Measurements from ENCODE around the gene PLEKHG4B.
"Not testable (repeated sequence)": the region's sequence is repeated elsewhere in the genome, so short reads cannot be mapped to it uniquely, and the experiment has no call there.

PLEKHG4B gene

DNA sequence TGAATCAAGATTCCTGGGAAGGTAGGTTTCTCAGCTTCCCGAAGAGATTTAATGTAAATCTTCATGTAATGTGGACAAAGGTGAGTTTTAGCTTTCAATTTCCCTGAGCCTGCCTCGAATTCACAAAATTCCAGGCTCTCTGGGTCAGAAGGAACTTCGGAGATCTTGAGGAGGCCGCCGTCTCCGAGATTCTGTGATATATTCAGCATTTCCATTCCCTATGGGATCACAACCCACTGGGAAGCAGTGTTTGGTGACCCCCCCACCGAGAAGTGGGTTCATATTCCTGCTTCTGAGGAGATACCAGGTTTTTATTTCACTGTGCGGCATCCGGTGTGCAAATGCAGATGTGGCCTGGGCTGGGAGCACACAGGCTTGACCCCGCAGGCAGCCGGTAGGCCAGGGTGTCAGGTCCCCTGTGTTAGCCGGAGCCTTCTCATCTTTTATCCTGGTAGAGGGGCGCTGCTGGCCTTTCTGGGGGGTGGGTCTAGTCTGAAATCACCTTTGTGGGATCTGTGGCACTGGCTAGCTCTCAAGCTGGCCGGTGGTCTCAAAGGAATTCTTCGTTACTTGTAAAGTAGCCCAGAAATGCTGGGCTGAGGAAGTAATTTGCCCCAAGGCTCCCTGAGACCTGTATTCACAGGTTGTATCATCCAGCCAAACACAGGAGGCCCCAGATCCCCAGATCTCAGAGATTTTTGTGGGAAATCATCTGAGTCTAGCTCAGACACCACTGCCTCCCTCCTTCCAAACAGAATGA, 1.4 kb downstream of the PLEKHG4B start:
- in situ Hi-C loops (cut with HindIII; ENCODE audit: low sequenced_read_pairs) = no loop called here

DNA sequence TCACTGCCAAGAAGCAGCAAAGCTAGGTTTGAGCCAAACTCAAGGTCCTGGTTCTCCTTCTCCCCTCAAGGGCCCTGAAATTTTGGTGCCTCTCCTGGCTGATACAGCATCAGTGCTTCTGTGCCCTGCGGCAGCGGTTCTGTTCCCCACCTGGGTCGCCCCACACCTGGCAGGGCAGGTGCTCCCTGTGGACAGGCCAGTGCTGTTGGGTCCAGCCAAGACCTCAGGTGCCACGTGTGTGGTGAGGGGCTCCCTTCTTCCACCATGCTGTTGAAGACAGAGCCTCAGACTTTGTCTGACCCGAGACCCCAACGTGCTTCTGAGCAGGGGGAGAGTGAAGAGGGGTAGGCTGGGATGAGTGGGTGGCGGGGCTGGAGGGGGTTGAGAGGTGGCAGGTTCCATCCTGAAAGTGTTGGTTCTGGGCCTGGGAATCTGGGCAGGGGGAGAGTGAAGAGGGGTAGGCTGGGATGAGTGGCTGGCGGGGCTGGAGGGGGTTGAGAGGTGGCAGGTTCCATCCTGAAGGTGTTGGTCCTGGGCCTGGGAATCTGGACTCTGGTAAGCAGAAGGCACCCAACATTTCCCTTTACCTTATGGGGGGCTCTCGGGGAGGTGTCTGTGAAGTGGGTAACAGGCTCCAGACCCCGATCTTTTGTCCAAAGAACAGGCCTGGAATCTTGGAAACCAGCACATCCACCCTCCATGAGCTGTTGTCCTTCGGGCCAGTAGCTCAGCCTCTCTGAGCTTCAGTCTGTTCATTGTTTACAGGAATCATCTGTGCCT, 2.3 kb downstream of the PLEKHG4B start:
- in situ Hi-C loops (cut with HindIII; ENCODE audit: low sequenced_read_pairs) = no loop called here

DNA sequence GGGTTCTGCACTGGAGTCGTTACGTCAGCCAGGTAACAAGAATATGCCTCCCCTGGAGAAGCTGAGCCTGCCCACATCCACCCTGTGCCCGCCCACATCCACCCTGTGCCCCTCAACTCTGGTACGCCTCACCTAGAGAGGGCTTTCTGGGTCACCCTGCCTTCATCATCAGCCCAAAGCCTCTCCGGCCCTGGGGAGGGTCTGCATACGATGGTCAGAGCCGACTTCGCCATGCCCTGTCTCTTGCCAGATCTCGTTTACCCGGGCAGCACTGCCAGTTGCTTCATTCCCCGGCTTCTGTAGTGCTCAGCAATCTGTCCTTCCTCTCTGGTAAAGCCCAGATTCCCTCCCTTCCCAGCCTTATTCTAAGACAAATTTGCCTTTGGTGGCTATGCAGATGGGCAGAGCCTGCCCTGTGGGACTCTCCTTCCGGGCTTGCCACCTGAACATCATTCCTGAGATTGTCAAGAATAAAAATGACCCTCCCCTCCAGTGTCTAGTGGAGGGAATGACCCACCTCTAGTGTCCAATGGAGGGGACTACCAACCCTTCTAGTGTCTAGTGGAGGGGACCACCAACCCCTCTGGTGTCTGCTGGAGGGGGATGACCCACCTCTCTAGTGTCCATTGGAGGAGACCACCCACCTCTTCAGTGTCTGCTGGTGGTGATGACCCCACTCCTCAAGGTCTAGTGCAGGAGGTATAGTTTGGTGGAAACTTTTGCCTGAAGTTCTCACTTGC, 3.4 kb downstream of the PLEKHG4B start:
- in situ Hi-C loops (cut with HindIII; ENCODE audit: low sequenced_read_pairs) = no loop called here

DNA sequence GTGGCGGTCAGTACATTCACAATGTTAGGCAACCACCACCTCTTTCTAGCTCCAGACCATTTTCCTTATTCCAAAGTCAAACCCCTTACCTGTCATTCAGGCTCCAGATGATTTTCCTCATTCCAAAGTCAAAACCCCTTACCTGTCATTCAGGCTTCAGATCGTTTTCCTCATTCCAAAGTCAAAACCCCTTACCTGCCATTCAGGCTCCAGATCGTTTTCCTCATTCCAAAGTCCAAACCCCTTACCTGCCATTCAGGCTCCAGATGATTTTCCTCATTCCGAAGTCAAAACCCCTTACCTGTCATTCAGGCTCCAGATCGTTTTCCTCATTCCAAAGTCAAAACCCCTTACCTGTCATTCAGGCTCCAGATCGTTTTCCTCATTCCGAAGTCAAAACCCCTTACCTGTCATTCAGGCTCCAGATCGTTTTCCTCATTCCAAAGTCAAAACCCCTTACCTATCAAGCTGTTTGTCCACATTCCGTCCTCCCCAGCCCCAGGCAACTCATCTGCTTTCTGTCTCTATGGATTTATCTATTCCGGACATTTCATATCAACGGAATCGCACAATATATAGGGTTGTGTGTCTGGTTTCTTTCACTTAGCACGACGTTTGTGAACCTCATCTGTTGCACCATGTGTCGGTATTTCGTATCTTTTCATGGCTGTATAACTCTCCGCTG, 5.2 kb downstream of the PLEKHG4B start:
- in situ Hi-C loops (cut with HindIII; ENCODE audit: low sequenced_read_pairs) = no loop called here

DNA sequence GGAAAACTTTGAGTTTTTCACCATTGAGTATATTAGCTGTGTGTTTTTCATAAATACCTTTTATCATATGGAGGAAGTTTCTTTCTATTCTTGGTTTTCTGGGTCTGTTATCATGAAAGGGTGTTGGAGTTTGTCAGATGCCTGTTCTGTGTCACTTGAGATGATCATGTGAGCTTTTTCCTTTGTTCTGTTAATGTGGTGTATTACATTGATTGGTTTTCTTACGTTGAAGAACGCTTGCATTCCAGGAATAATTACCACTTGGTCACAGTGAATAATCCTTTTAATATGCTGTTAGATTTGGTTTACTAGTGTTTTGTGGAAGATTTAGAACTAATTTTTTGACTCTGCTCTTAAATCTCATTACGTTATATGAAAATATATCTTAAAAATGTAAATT, 7.8 kb downstream of the PLEKHG4B start:
- in situ Hi-C loops (cut with HindIII; ENCODE audit: low sequenced_read_pairs) = no loop called here

DNA sequence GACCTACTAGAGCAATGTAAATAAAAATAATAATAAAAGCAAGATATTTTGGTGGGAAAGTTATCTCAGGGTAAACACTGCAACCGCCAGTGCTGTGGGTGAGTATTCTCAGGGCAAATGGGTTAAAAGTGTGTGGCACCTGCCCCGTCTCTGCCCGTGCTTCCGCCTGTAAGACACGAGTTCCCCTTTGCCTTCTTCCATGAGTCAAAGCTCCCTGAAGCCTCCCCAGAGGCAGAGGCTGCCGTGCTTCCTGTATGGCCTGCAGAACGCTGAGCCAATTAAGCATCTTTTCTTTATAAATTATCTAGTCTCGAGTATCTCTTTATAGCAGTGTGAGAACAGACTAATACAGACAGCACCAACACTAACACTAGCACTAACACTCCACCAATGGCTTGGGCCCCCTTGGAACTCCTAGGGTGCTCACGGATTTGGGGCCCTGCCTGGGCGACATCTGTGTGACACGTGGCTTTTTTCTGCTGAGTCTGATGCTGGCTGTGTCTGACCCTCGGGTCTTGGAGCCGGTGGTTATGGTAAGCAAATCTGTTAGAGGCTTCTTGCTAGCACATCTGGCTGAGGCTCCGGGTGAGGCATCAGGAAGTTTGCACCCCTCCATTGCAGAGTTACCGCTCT, 10.6 kb downstream of the PLEKHG4B start:
- in situ Hi-C loops (cut with HindIII; ENCODE audit: low sequenced_read_pairs) = no loop called here

DNA sequence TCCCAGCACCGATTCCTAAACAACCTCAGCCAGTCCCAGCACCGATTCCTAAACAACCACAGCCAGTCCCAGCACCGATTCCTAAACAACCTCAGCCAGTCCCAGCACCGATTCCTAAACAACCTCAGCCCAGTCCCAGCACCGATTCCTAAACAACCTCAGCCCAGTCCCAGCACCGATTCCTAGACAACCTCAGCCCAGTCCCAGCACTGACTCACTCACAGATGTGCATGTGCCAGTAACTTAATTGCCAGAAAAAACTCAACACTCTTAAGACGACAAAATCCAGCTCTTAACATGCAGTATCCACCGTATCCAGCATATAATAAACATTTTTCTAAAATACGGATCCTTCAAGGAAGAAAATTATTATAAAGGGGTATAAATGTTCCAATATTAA, 12.1 kb downstream of the PLEKHG4B start:
- in situ Hi-C loops (cut with HindIII; ENCODE audit: low sequenced_read_pairs) = not testable (repeated sequence)

DNA sequence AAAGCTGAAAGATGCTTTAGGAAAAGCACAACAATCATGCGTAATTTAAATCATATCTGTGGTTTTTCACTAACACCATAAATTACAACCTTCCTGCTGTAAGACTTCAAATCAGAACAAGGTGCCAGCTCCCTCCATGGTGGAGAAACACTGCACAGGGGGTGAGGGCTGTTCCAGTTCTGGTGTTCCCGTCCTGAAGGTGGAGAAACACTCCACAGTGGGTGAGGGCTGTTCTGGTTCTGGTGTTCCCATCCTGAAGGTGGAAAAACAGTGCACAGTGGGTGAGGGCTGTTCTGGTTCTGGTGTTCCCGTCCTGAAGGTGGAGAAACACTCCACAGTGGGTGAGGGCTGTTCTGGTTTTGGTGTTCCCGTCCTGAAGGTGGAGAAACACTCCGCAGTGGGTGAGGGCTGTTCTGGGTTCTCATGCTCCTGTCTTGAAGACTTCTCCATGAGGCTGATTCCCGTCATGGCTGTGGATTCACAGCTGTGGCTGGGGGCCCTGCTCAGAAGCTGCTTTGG, 12.9 kb downstream of the PLEKHG4B start:
- in situ Hi-C loops (cut with HindIII; ENCODE audit: low sequenced_read_pairs) = no loop called here

DNA sequence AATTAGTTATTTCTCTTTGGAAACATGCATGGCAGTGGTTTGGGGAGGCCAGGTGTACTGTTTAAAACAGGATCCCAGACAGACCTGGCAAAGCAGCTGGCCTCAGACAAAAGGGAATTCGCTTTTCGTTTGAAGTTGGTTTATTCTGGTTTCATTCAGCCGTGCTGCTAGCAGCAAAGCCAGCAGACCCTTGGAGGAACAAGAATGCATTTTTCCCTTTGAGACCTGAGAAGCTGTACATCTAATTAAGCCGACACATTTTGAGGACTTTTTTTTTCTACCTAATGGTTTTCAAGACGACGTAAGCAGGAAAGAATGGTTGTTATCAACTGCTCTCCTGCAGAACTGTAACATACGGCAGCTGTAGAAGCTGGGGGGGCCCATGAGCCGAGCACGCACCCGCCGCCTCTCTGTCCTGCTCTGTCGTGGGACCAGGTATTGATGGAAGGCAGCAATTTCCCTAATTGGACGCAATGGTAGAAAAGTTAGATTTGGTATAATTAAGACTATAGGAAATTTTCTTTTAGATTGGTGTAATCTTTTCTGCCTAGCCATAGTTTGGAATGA, 13.6 kb downstream of the PLEKHG4B start:
- in situ Hi-C loops (cut with HindIII; ENCODE audit: low sequenced_read_pairs) = no loop called here

DNA sequence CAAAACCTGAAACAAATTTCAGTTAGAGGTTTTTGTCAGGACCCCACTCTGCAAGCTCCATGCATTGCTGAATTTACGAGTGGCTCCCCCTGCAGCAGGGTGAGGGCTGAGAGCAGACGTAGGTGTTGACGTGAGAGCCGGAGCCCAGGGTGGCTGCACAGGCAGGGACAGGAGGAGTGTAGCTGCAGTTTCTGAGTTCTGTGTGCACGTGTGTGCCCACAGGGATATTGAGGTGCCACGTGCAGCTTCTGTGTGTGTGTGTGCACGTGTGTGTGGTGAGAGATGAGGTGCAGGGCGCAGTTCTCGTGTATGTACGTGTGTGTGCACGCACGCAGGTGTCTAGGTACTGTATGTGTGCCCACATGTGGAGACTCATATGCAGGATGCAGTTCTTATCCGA, 14.6 kb downstream of the PLEKHG4B start:
- in situ Hi-C loops (cut with HindIII; ENCODE audit: low sequenced_read_pairs) = no loop called here

DNA sequence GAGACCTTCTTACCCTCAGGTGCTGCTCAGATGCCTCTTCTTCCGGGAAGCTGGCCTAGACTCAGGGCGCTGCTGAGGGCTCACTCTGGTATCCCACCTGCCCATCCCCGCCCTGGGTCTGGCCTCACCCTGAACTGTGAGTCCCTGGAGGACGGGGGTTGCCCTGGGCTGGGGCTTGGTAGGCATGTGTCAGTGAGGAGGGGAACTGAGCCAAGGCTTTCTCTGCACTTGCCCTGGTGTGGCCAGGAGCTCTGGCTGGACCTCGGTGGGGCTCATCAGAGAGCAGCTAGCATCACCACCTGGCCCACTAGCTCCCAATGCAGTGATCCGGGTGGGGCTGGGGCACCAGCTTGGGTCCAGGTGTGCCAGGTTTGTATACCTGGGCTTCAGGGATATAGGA, 15.6 kb downstream of the PLEKHG4B start:
- in situ Hi-C loops (cut with HindIII; ENCODE audit: low sequenced_read_pairs) = no loop called here

DNA sequence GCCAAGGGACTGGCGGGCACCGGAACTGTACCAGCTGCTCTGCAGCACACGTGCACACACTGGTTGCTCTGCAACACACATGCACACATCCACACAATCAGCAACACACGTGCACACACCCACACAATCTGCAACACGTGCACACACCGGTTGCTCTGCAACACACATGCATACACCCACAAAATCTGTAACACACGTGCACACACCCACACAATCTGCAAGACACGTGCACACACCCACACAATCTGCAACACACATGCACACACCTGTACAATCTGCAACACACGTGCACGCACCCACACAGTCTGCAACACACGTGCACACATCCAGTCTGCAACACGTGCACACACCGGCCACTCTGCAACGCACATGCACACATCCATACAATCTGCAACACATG, 17.9 kb downstream of the PLEKHG4B start:
- in situ Hi-C loops (cut with HindIII; ENCODE audit: low sequenced_read_pairs) = no loop called here

DNA sequence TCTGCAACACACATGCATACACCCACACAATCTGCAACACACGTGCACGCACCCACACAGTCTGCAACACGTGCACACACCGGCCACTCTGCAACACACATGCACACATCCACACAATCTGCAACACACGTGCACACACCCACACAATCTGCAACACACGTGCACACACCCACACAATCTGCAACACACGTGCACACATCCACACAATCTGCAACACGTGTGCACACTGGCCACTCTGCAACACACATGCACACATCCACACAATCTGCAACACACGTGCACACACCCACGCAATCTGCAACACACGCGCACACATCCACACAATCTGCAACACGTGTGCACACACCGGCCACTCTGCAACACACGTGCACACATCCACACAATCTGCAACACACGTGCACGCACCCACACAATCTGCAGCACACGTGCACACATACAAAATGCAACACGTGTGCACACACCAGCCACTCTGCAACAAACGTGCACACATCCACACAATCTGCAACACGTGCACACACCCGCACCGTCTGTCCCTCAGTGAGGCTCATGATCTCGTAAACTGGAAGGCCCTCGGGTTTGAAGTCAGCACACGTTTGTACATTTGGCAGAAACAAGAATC, 18.4 kb downstream of the PLEKHG4B start:
- in situ Hi-C loops (cut with HindIII; ENCODE audit: low sequenced_read_pairs) = no loop called here

DNA sequence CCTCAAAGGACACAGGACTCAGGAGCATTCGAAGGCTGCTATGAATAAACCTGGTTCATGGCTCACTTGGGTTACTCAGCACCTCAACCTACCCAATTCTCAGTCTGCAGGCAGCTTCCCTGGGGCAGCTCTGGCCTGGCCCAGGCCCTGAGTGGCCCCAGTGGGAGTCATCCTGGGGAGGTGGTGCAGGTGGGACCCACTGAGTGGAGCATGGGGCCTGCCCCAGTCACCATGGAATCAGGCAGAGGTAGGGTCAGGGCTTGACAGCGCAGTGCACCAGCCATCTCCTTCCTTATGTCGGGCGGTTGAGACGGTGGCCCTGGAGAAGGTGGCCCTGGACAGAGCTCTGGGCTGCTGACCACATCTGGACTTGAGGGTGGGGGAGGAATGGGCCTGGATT, 19.2 kb downstream of the PLEKHG4B start:
- in situ Hi-C loops (cut with HindIII; ENCODE audit: low sequenced_read_pairs) = no loop called here

DNA sequence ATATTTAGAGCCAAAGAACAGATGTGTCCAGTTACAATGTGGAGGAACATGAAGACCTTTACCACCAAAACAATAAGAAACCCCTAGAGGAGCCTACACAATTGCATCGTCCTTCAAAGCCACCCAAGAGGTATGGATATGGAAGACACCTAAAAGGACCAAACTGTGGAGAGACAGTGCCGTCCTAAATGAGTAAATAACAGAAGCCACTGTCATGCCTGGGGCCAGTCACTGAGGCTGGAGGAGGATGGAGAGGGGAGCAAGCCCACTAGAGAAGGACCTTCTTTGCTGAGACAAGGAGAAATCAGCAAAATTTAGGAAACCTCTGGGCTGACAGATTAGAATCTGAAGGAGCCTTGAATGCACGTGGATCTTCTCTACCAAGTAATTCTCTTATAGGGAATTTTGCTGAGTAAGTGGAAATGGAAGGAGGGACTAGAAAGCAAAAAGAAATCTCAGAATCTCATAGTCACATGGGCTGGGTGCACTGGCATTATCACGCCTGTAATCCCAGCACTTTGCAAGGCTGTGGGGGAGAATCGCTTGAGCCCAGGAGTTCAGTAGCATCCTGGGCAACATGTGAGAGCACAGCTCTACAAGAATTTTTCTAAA, 27.6 kb downstream of the PLEKHG4B start:
- in situ Hi-C loops (cut with HindIII; ENCODE audit: low sequenced_read_pairs) = no loop called here

DNA sequence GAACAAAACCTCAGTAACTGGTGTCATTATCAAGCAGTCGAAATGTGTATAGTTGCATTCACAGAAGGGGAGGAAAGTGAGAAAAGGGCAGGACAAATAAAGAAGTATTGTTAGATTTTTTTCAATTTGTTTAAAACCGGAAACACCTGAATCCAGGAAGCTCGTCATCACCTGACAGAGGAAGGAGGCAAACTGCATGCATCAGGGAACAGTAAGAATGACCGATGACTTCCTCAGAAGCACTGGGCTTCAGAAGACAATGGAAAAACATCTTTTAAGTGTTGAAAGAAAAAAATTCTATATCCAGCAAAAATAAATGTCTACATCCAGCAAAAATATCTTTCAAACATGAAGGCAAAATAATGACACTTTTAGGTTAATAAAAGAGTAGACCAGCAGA, 29.5 kb downstream of the PLEKHG4B start:
- in situ Hi-C loops (cut with HindIII; ENCODE audit: low sequenced_read_pairs) = no loop called here

DNA sequence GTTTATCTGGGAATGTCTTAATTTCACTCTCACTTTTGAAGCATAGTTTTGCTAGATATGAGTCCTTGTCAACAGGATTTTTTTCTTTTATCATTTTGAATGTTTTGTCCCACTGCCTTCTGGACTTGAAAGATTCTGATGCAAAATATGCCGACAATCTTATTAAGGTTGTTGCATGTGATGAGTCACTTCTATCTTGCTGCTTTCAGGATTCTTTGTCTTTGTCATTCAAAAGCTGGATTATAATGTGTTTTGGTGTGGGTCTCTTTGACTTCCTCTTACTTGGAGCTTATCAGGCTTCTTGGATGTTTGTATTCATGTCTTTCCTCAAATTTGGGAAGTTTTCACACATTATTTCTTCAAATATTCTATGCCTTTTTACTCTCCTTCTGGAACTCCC, 33.8 kb downstream of the PLEKHG4B start:
- in situ Hi-C loops (cut with HindIII; ENCODE audit: low sequenced_read_pairs) = no loop called here

DNA sequence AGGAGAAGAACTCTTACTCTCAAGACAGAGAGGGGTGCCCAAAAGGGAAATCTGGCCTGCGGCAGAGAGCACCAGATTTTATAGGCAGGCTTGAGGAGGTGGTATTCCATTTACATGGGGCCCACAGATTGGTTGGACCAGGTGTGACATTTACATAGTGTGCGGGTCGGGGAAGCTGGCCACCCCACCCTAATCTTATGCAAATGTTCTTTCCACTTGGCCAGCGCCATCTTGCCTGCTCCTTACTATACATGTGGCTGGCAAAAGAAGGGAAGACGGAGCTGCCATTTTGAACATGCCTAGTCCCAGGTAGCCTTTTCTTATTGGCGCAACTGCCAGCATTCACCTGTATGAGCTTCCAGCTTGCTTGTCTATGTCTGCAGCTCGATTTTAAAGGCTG, 34.8 kb downstream of the PLEKHG4B start:
- in situ Hi-C loops (cut with HindIII; ENCODE audit: low sequenced_read_pairs) = no loop called here

DNA sequence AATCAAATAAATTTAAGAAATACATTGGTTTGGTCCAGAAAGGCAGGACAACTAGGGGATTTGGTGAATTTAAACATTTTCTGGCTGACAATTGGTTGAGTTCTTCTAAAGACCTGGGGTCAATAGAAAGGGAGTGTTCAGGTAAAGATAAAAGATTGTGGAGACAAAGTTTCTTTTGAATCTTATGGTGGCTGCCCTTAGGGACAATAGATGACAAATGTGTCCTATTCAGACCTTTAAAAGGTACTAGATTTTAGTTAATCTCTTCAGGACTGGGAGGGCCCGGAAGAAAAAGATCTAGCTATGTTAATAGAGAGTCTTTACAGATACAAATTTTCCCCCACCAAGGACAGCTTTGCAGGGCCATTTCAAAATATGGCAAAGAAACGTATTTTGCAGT, 35.9 kb downstream of the PLEKHG4B start:
- in situ Hi-C loops (cut with HindIII; ENCODE audit: low sequenced_read_pairs) = no loop called here
